Measurements from ENCODE around the gene SPINK4. TPM values are rescaled to one million over a fixed set of nuclear protein-coding genes. Genes with fewer than 3 reads are reported as not detected.

Gene SPINK4
- total and polyA plus RNA-seq, 4 donors: not detected

DNA sequence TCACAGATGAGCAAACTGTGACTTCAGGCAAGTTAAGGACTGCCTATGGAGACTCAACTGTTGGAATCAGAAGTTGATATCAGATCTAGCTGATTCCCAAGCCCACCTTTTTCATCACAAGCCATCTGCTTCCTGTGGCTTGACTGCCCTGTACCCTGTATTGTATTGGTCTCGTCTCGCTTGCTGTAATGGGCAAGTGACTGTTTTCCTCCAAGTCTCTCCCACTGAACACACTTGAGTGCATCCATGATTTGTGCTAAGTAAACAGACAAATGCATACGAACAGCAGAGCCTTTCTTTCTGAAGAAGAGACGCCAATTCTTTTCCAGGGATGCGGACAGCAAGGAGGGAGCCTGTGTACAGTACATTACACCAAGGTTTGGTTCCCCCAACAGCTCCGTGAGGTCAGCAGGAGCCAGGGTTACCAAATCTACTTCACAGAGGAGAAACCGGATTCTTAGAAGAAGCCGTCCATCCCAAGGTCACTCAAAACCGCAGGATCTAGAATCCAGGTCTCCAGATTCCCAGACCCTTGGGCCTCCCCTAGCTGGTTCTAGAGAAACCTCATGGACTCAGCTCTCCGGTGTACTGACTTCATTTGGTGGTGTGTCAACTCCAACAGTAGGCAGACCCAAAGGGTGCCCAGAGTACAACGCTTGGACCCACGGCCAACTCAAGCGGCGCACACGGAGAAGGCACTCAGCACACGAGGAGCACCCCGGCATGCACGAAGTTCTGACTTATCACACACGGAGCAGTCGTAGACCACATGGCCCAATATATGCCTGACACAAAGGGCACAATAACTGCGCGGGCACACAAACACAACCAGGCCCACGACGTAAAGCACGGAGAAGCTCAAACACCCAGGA lies 23.4 kb downstream of the SPINK4 start:
- peak; percentile 21 to 35 (median 24) for DNase-seq

GRCh38 chr9:33264003-33264472 lies 24.1 kb downstream of the SPINK4 start:
- ATAC-seq (ENCODE audit: insufficient read depth, low FRiP score) (peak; percentile 0), DNase-seq (peak in 1 of 3 donors; percentile 38)
- TF ChIP-seq, protein P1, sequence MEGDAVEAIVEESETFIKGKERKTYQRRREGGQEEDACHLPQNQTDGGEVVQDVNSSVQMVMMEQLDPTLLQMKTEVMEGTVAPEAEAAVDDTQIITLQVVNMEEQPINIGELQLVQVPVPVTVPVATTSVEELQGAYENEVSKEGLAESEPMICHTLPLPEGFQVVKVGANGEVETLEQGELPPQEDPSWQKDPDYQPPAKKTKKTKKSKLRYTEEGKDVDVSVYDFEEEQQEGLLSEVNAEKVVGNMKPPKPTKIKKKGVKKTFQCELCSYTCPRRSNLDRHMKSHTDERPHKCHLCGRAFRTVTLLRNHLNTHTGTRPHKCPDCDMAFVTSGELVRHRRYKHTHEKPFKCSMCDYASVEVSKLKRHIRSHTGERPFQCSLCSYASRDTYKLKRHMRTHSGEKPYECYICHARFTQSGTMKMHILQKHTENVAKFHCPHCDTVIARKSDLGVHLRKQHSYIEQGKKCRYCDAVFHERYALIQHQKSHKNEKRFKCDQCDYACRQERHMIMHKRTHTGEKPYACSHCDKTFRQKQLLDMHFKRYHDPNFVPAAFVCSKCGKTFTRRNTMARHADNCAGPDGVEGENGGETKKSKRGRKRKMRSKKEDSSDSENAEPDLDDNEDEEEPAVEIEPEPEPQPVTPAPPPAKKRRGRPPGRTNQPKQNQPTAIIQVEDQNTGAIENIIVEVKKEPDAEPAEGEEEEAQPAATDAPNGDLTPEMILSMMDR (IDR thresholded peaks at IDR 0.05; ENCODE audit: control extremely low read depth, extremely low read depth): no peak
- Histone ChIP-seq H3K9me3 (ENCODE audit: control insufficient read depth in 4 of 4, insufficient read depth in 3 of 4, low read length in 3 of 4) (no peaks in the 10 kb centered on the region), H3K4me1 (ENCODE audit: control insufficient read depth in 5 of 5, insufficient read depth in 5 of 5, low read length in 5 of 5) (peaks cover 4 to 18% (median 7%) of the 10 kb centered on the region in 5 donors), H3K36me3 (ENCODE audit: control insufficient read depth in 4 of 4, insufficient read depth in 4 of 4, low read length in 4 of 4) (peaks cover 15 to 43% (median 26%) of the 10 kb centered on the region in 4 donors), H3K4me3 (peak overlapping the region; percentile 98), H3K9ac (ENCODE audit: insufficient read depth in 1 of 2, low read length in 2 of 2) (peak overlapping the region in 1 of 2 donors; percentile 66), H3K27me3 (ENCODE audit: control insufficient read depth in 3 of 3, insufficient read depth in 3 of 3, low read length in 2 of 3) (no peaks in the 10 kb centered on the region), H3K27ac (ENCODE audit: low read depth in 1 of 2, low read length in 1 of 2) (peak overlapping the region; percentile 96 to 98)
- WGBS, 2 donors: 0% methylated on average over 34 to 37 of the region's 37 CpGs

More for the DNA sequence above, 23.4 kb downstream of the SPINK4 start:
- H3K27me3 ChIP-seq (ENCODE audit: control insufficient read depth in 3 of 3, insufficient read depth in 3 of 3, low read length in 2 of 3): no peaks in the 10 kb centered on the region
- 5 to 6% methylated on average over 25 of the region's 25 CpGs for WGBS, 2 donors
- peaks cover 16 to 44% (median 29%) of the 10 kb centered on the region in 4 donors for H3K36me3 ChIP-seq (ENCODE audit: control insufficient read depth in 4 of 4, insufficient read depth in 4 of 4, low read length in 4 of 4)
- TF ChIP-seq, protein P1 (IDR thresholded peaks at IDR 0.05; ENCODE audit: control extremely low read depth, extremely low read depth): no peak
- ATAC-seq (ENCODE audit: insufficient read depth, low FRiP score): no peak
- H3K4me3 ChIP-seq: peak overlapping the region; percentile 98
- peak overlapping the region in 1 of 2 donors; percentile 66 for H3K9ac ChIP-seq (ENCODE audit: insufficient read depth in 1 of 2, low read length in 2 of 2)
- peak overlapping the region; percentile 96 to 98 for H3K27ac ChIP-seq (ENCODE audit: low read depth in 1 of 2, low read length in 1 of 2)
- no peaks in the 10 kb centered on the region for H3K9me3 ChIP-seq (ENCODE audit: control insufficient read depth in 4 of 4, insufficient read depth in 3 of 4, low read length in 3 of 4)
- H3K4me1 ChIP-seq (ENCODE audit: control insufficient read depth in 5 of 5, insufficient read depth in 5 of 5, low read length in 5 of 5): peaks cover 4 to 18% (median 7%) of the 10 kb centered on the region in 5 donors

DNA sequence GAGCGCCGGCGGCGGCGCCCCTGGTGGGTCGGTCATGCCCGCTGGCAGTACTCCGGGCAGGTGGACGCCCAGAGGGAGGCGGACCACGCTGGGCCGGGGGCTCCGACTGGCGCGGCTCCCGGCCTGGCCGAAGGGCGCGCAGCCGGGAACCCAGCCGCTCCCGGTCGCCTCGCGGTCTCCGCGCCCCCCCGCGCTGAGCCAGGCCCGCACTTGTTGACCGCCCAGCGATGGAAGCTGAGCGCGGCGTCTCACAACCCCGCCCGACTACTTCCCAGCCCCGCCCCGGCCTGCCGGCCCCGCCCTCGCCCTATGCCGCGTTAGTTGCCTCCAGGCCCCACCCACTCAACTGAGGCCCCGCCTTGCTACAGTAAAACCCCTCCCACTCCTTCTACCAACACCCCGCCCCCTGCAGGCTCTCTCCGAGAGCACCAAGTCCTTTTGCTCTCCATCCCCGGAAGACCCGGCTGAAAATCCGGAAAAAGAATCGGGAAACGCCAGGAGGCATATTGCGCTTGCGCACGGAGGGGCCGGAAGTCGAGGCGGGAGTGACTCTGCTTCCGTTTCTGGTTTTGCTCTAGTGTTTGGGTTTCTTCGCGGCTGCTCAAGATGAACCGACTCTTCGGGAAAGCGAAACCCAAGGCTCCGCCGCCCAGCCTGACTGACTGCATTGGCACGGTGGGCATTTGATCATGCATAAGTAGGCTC lies 24.7 kb downstream of the SPINK4 start, which contains the start of the genes BAG1 and CHMP5:
Gene BAG1, minus strand, starts transcription at position 236 of the 705 bp plus-strand sequence.
Gene CHMP5, plus strand, starts transcription at position 577 of the 705 bp plus-strand sequence. Its CDS starts 30 bp downstream, at position 607.
- 1% methylated on average over 51 to 67 of the region's 67 CpGs for WGBS, 2 donors
- ATAC-seq (ENCODE audit: insufficient read depth, low FRiP score): peak; percentile 100
- Histone ChIP-seq H3K27ac (ENCODE audit: low read depth in 1 of 2, low read length in 1 of 2) (peak within 1 kb of the TSS; percentile 96 to 98), H3K36me3 (ENCODE audit: control insufficient read depth in 4 of 4, insufficient read depth in 4 of 4, low read length in 4 of 4) (peaks cover 9 to 41% (median 23%) of the 10 kb centered on the region in 4 donors), H3K4me3 (peak within 1 kb of the TSS; percentile 98), H3K9ac (ENCODE audit: insufficient read depth in 1 of 2, low read length in 2 of 2) (peak within 1 kb of the TSS; percentile 69 to 94), H3K4me1 (ENCODE audit: control insufficient read depth in 5 of 5, insufficient read depth in 5 of 5, low read length in 5 of 5) (peaks cover 4 to 18% (median 7%) of the 10 kb centered on the region in 5 donors), H3K27me3 (ENCODE audit: control insufficient read depth in 3 of 3, insufficient read depth in 3 of 3, low read length in 2 of 3) (no peaks in the 10 kb centered on the region), H3K9me3 (ENCODE audit: control insufficient read depth in 4 of 4, insufficient read depth in 3 of 4, low read length in 3 of 4) (no peaks in the 10 kb centered on the region)
- TF ChIP-seq, protein P1 (IDR thresholded peaks at IDR 0.05; ENCODE audit: control extremely low read depth, extremely low read depth): no peak
- DNase-seq: peak; percentile 99 to 100 (median 100)

Measured in lung (tissue), 12 donors.